ENCODE measurements around the gene ROR1.

ROR1 gene

DNA sequence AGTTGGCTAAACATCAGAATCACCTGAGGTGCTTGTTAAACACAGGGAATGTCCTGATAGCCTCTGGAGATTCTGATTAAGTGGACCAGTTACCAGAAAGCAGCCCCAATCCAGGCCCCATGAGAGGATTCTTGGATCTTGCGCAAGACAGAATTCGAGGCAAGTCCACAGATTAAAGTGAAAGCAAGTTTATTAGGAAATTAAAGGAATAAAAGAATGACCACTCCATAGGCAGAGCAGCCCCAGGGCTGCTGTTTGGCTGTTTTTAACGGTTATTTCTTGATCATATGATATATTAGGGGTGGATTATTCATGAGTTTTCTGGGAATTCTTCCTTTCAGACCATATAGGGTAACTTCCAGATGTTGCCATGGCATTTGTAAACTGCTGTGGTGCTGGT is 176.2 kb downstream of the ROR1 start:
- TF ChIP-seq, protein P1, sequence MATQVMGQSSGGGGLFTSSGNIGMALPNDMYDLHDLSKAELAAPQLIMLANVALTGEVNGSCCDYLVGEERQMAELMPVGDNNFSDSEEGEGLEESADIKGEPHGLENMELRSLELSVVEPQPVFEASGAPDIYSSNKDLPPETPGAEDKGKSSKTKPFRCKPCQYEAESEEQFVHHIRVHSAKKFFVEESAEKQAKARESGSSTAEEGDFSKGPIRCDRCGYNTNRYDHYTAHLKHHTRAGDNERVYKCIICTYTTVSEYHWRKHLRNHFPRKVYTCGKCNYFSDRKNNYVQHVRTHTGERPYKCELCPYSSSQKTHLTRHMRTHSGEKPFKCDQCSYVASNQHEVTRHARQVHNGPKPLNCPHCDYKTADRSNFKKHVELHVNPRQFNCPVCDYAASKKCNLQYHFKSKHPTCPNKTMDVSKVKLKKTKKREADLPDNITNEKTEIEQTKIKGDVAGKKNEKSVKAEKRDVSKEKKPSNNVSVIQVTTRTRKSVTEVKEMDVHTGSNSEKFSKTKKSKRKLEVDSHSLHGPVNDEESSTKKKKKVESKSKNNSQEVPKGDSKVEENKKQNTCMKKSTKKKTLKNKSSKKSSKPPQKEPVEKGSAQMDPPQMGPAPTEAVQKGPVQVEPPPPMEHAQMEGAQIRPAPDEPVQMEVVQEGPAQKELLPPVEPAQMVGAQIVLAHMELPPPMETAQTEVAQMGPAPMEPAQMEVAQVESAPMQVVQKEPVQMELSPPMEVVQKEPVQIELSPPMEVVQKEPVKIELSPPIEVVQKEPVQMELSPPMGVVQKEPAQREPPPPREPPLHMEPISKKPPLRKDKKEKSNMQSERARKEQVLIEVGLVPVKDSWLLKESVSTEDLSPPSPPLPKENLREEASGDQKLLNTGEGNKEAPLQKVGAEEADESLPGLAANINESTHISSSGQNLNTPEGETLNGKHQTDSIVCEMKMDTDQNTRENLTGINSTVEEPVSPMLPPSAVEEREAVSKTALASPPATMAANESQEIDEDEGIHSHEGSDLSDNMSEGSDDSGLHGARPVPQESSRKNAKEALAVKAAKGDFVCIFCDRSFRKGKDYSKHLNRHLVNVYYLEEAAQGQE (IDR thresholded peaks at IDR 0.05; ENCODE audit: insufficient read depth in 1 of 2, low read depth in 2 of 2, low read length in 2 of 2) = no peak
- TF ChIP-seq TAF1 (IDR thresholded peaks at IDR 0.05; ENCODE audit: borderline replicate concordance, insufficient read depth, low read length) (no peak), POLR2AphosphoS5 (IDR thresholded peaks at IDR 0.05; ENCODE audit: low read depth, low read length) (no peak), SIN3A (IDR thresholded peaks at IDR 0.05; ENCODE audit: borderline replicate concordance, insufficient read depth, low read length) (no peak), FOXP2 (optimal IDR thresholded peaks at IDR 0.05; ENCODE audit: borderline replicate concordance, extremely low read depth, extremely low read length, insufficient read depth) (no peak)

DNA sequence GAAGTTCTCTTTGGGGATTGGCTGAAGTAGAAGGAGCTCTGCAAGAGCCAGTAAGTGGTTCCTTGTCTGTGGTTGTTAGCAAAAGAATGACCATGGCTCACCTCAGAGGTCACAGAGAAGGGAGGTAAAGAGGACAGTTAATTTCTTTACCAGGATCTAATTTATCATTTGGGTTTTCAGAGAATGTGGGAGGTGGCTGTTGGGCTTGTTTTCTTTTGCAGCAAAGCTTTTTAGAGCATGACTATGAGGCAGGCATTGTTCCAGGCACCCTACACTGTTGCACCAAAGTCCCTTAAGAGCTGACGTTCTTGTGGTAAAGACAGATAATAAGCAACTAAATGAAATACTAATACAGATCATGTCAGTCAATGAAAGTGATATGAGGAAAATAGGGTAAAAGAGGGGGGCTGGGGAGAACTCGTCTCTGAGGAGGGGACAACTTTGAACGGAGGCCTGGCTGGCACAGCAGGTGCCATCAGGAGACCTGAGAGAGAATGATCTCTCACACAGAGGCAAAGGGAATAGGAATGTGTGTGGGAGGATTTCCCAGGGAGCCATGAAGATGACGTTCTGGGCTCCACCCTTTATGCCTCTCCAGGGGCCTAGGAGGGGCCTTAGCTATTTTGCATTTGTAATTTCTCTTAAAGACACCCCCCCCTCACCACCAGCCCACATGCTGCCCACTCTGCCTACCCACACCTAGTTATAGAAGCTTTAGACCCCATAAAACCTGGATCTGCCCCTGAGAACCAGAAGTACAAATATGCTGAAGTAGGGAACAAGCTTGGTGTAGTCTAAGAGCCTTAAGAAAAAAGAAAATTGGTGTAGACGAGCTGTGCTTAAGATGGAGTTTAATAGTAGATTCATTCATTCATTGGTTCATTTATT is 177.5 kb downstream of the ROR1 start:
- no peak for TF ChIP-seq SIN3A (IDR thresholded peaks at IDR 0.05; ENCODE audit: borderline replicate concordance, insufficient read depth, low read length)
- TF ChIP-seq, protein P1 (IDR thresholded peaks at IDR 0.05; ENCODE audit: insufficient read depth in 1 of 2, low read depth in 2 of 2, low read length in 2 of 2) = no peak
- TF ChIP-seq FOXP2 (optimal IDR thresholded peaks at IDR 0.05; ENCODE audit: borderline replicate concordance, extremely low read depth, extremely low read length, insufficient read depth) = no peak
- TF ChIP-seq POLR2AphosphoS5 (IDR thresholded peaks at IDR 0.05; ENCODE audit: low read depth, low read length) = no peak
- TF ChIP-seq TAF1 (IDR thresholded peaks at IDR 0.05; ENCODE audit: borderline replicate concordance, insufficient read depth, low read length) = no peak

DNA sequence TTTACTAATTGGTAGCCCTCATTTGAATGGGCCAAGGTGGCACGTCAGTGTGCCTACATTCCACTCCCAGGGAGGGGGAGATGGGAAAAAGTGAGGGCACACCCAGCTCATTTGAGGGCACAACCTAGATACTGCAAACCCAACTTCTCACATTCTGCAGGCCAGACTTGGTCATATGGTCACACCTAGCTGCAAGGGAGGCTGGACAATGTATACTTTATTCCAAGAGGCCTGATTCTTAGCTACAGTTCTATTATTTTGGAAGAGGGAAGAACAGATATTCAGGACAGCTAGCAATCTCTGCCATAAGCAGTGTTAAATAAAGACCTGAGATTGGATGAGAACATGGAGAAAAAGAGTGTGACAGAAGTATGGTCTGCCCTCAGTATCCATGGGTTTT is 180.4 kb downstream of the ROR1 start:
- TF ChIP-seq, protein P1 (IDR thresholded peaks at IDR 0.05; ENCODE audit: insufficient read depth in 1 of 2, low read depth in 2 of 2, low read length in 2 of 2) = no peak
- TF ChIP-seq TAF1 (IDR thresholded peaks at IDR 0.05; ENCODE audit: borderline replicate concordance, insufficient read depth, low read length) = no peak

DNA sequence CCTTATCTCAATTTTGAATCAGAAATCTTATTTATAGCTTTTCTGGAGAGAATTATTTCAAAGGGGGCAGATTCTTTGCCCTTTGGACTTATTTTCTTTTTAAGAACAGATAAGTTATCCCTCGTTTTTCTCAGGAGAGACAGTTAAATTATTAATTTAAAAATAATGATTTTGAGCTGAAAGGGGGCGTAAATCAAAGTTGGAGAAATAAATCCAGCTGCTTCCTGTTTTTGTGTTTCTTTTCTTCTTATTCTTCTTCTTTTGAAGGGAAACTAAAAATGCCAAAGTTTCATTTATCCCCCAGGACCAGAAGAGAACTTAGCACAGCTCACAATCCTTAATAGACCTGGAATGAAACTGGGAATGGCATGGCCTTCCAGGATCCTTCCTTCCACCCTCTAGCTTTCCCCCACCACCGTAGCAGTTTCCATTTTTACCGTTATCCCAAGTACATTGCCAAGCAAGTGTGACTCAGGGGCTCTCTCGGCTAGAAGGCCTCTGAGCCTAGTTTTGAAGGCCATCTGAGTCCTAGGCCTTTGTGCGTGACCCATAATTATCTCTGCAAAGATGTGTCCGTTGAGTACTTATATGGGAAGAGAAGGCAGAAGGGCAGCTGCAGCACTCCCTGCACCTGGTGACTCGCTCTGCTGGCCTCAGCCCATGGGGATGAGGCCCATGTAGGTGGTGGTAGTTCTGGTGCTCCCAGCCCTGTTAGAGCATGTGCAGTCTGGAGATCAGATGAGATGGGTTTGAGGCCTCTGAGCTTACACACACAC is 181.7 kb downstream of the ROR1 start:
- TF ChIP-seq POLR2AphosphoS5 (IDR thresholded peaks at IDR 0.05; ENCODE audit: low read depth, low read length) (no peak), TAF1 (IDR thresholded peaks at IDR 0.05; ENCODE audit: borderline replicate concordance, insufficient read depth, low read length) (no peak), FOXP2 (optimal IDR thresholded peaks at IDR 0.05; ENCODE audit: borderline replicate concordance, extremely low read depth, extremely low read length, insufficient read depth) (no peak), SIN3A (IDR thresholded peaks at IDR 0.05; ENCODE audit: borderline replicate concordance, insufficient read depth, low read length) (no peak)
- TF ChIP-seq, protein P1 (IDR thresholded peaks at IDR 0.05; ENCODE audit: insufficient read depth in 1 of 2, low read depth in 2 of 2, low read length in 2 of 2) = no peak
